Naive thymus-derived CD8-positive, alpha-beta T cell (primary cell): Measurements from ENCODE around the gene PDZRN3. TPM values are rescaled to one million over a fixed set of nuclear protein-coding genes. Genes with fewer than 3 reads are reported as not detected.

Experiments
- ATAC-seq, 2 donors: fragments of 150-1000 bp; cut with Tn5 transposase in 1 of 2; sonication (Bioruptor Pico), chemical (Tn5 transposase) in 1 of 2; 1 replicate in 1 of 2; 2 replicates in 1 of 2; pipeline ENCODE4 v1.10.0; 2021; ENCODE audit warnings: mild to moderate bottlenecking in 2 of 2, moderate library complexity in 2 of 2
- POLR2A ChIA-PET: fragments of 350-600 bp; sonication (Branson Sonifier 250); formaldehyde crosslinking; loops from one replicate; lab custom pipeline; 2021; ENCODE audit warnings: antibody characterized with exemption; lab: Charles Lee
- DNase-seq, 10 donors: peaks; one replicate each; pipeline versions ENCODE4 v3.0.0 to v3.0.0-alpha.2; 2020 to 2022
- H3K27ac Mint-ChIP-seq, 10 donors: one replicate each; pipeline ENCODE4 v1.8.0; 2020 to 2022; ENCODE audit warnings: mild to moderate bottlenecking in 10 of 10, mixed read lengths in 10 of 10, moderate library complexity in 4 of 10, inconsistent platforms in 1 of 10
- H3K27me3 Mint-ChIP-seq, 5 donors: one replicate each; pipeline ENCODE4 v1.8.0; 2021 to 2022; ENCODE audit warnings: mixed read lengths in 5 of 5
- H3K36me3 Mint-ChIP-seq, 3 donors: one replicate each; pipeline ENCODE4 v1.8.0; 2020 to 2022; ENCODE audit warnings: mixed read lengths in 3 of 3, mild to moderate bottlenecking in 2 of 3, inconsistent platforms in 1 of 3
- H3K4me1 Mint-ChIP-seq, 4 donors: one replicate each; pipeline ENCODE4 v1.8.0; 2021 to 2022; ENCODE audit warnings: mixed read lengths in 4 of 4
- H3K4me3 Mint-ChIP-seq, 10 donors: one replicate each; pipeline ENCODE4 v1.8.0; 2020 to 2022; ENCODE audit warnings: mild to moderate bottlenecking in 10 of 10, mixed read lengths in 10 of 10, moderate library complexity in 6 of 10, inconsistent platforms in 1 of 10
- H3K9me3 Mint-ChIP-seq, 9 donors: one replicate each; pipeline ENCODE4 v1.8.0; 2020 to 2022; ENCODE audit warnings: mixed read lengths in 9 of 9, mild to moderate bottlenecking in 3 of 9, inconsistent platforms in 1 of 9, moderate library complexity in 1 of 9
- polyA plus RNA-seq, 3 donors: library from polyadenylated mRNA; unstranded; fragments of 300-500 nt; fragmentation: Illumina TruSeq; gene quantifications; one replicate each; pipeline ENCODE4 v1.2.3, GENCODE V29; 2021
- total RNA-seq, 8 experiments: library from RNA in 2 of 8; stranded (reverse) in 2 of 8; gene quantifications; one replicate each; pipeline ENCODE4 v1.2.3 and lab custom pipeline; 2021 to 2026

PDZRN3 gene
- total and polyA plus RNA-seq, 5 experiments from 2014 or later: not detected

GRCh38 chr3:73419179-73419803 lies 205.4 kb downstream of the PDZRN3 start:
- peaks cover 0 to 2% (median 0%) of the 10 kb centered on the region in 9 donors for H3K9me3 Mint-ChIP-seq
- no peaks in the 10 kb centered on the region for H3K36me3 Mint-ChIP-seq
- POLR2A ChIA-PET: no interaction called here
- no peak overlapping the region for H3K4me3 Mint-ChIP-seq
- H3K4me1 Mint-ChIP-seq: no peaks in the 10 kb centered on the region
- H3K27me3 Mint-ChIP-seq: peaks cover 1 to 24% (median 5%) of the 10 kb centered on the region in 5 donors
- H3K27ac Mint-ChIP-seq: no peak overlapping the region
- ATAC-seq (no peak), DNase-seq (no peak)

- ATAC-seq (no peak), DNase-seq (no peak)
- Mint-ChIP-seq H3K9me3 (peaks cover 0 to 2% (median 0%) of the 10 kb centered on the region in 9 donors), H3K27me3 (peaks cover 2 to 24% (median 5%) of the 10 kb centered on the region in 5 donors), H3K4me3 (no peak overlapping the region), H3K27ac (no peak overlapping the region), H3K4me1 (no peaks in the 10 kb centered on the region), H3K36me3 (no peaks in the 10 kb centered on the region)
- POLR2A ChIA-PET: no interaction called here
Measured at GRCh38 chr3:73418681-73419080, 206.1 kb downstream of the PDZRN3 start.

- POLR2A ChIA-PET: no interaction called here
- Mint-ChIP-seq H3K9me3 (peaks cover 0 to 7% (median 0%) of the 10 kb centered on the region in 9 donors), H3K4me1 (no peaks in the 10 kb centered on the region), H3K27me3 (peaks cover under 1 to 33% (median 2%) of the 10 kb centered on the region in 5 donors), H3K4me3 (no peak overlapping the region), H3K27ac (no peak overlapping the region), H3K36me3 (no peaks in the 10 kb centered on the region)
- ATAC-seq: no peak
- no peak for DNase-seq
Measured at GRCh38 chr3:73415118-73415517, 209.6 kb downstream of the PDZRN3 start.

GRCh38 chr3:73413619-73414018 lies 211.1 kb downstream of the PDZRN3 start:
- Mint-ChIP-seq H3K27ac (no peak overlapping the region), H3K27me3 (peaks cover 1 to 22% (median 2%) of the 10 kb centered on the region in 5 donors), H3K9me3 (peaks cover 0 to 7% (median 0%) of the 10 kb centered on the region in 9 donors), H3K4me3 (no peak overlapping the region), H3K36me3 (no peaks in the 10 kb centered on the region), H3K4me1 (no peaks in the 10 kb centered on the region)
- DNase-seq (no peak), ATAC-seq (no peak)
- POLR2A ChIA-PET: no interaction called here

- no peak for DNase-seq
- Mint-ChIP-seq H3K36me3 (no peaks in the 10 kb centered on the region), H3K27me3 (peaks cover 1 to 21% (median 2%) of the 10 kb centered on the region in 5 donors), H3K4me1 (no peaks in the 10 kb centered on the region), H3K4me3 (no peak overlapping the region), H3K9me3 (peaks cover 0 to 7% (median 0%) of the 10 kb centered on the region in 9 donors), H3K27ac (no peak overlapping the region)
- POLR2A ChIA-PET: no interaction called here
- ATAC-seq: no peak
Measured at GRCh38 chr3:73411993-73412392, 212.7 kb downstream of the PDZRN3 start.

DNA sequence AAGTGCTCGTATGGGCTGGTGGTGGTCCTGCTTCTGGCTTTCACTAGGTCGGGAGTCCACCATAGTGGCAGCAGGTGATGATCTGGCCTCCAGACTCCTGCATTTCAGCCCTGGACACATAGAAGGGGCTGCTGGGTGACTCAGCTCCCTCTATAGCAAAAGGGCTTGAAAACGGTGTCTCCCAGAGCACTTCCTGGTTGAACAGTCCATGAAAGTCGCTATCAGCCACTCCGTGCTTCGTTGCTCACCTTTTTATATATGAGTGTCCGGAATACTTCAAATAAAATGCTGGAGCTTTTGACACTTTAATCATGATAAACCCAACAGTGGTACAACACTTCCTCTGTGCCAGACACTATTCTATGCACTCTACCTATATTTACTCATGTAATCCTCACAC lies 213.2 kb downstream of the PDZRN3 start:
- H3K27me3 Mint-ChIP-seq: peaks cover 1 to 21% (median 2%) of the 10 kb centered on the region in 5 donors
- ATAC-seq (no peak), DNase-seq (no peak)
- H3K9me3 Mint-ChIP-seq: peaks cover 0 to 7% (median 0%) of the 10 kb centered on the region in 9 donors
- H3K27ac Mint-ChIP-seq: no peak overlapping the region
- H3K4me3 Mint-ChIP-seq: no peak overlapping the region
- H3K4me1 Mint-ChIP-seq: no peaks in the 10 kb centered on the region
- H3K36me3 Mint-ChIP-seq: no peaks in the 10 kb centered on the region
- POLR2A ChIA-PET: no interaction called here

DNA sequence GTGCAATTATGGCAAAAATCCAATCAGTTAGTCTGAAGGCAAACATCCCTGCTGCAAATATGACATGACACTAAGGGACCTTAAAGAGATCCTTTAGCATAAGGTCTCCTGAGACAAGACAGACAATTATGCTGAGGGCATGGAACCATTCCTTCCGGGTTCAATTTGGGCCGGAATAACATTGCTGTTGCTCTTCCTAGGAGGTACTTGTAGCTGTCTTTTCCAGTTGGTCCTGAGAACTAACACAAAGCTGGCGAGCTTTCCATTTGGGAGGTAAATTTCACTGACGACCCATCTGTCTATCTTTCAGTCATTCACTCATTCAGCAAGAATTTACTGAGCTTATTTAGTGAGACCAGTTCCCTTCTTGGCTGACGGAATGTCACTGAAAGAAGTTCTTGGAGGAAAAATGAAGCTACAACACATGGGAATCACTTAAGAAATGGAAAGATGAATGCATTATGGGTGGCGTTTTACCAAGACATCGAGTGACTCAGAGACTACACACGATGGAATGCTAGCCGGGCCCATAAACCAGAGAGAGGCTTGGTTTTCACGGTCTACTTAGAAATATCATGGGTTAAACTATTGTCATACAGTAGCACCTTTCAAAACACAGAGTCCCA lies 215.5 kb downstream of the PDZRN3 start:
- H3K9me3 Mint-ChIP-seq: peaks cover 0 to 7% (median 0%) of the 10 kb centered on the region in 9 donors
- no peaks in the 10 kb centered on the region for H3K36me3 Mint-ChIP-seq
- no peaks in the 10 kb centered on the region for H3K4me1 Mint-ChIP-seq
- no peak overlapping the region for H3K4me3 Mint-ChIP-seq
- ATAC-seq: no peak
- POLR2A ChIA-PET: no interaction called here
- DNase-seq: no peak
- H3K27ac Mint-ChIP-seq: no peak overlapping the region
- H3K27me3 Mint-ChIP-seq: peaks cover 1 to 21% (median 2%) of the 10 kb centered on the region in 5 donors

GRCh38 chr3:73408634-73409033 lies 216.1 kb downstream of the PDZRN3 start:
- Mint-ChIP-seq H3K27me3 (peaks cover 0 to 21% (median 1%) of the 10 kb centered on the region in 5 donors), H3K27ac (no peak overlapping the region), H3K36me3 (no peaks in the 10 kb centered on the region), H3K9me3 (peaks cover 0 to 7% (median 0%) of the 10 kb centered on the region in 9 donors), H3K4me3 (no peak overlapping the region), H3K4me1 (no peaks in the 10 kb centered on the region)
- ATAC-seq (no peak), DNase-seq (no peak)
- POLR2A ChIA-PET: no interaction called here

DNA sequence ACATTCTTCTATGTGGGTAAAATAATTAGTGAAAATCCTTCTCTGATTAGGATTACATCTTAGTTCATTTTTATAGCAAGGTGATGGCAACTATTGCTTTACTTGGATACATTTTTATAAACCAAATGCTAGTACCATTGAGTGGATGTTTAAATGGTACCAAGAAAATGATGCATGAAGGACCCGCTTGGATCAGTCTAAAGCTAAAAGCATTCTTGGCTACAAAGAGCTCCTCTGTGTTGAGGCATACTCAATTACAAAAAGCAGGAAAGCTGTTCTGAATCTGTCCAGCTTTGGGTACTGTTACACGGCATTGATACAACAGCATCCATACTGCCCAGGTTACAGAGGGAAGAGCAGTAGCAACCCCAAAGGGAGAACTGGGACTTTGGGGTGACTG lies 217.2 kb downstream of the PDZRN3 start:
- POLR2A ChIA-PET: no interaction called here
- no peaks in the 10 kb centered on the region for H3K4me1 Mint-ChIP-seq
- no peak for ATAC-seq
- DNase-seq: no peak
- no peak overlapping the region for H3K4me3 Mint-ChIP-seq
- H3K27me3 Mint-ChIP-seq: peaks cover 0 to 11% (median 3%) of the 10 kb centered on the region in 5 donors
- peaks cover 0 to 7% (median 0%) of the 10 kb centered on the region in 9 donors for H3K9me3 Mint-ChIP-seq
- H3K36me3 Mint-ChIP-seq: no peaks in the 10 kb centered on the region
- H3K27ac Mint-ChIP-seq: no peak overlapping the region

- POLR2A ChIA-PET: no interaction called here
- Mint-ChIP-seq H3K27me3 (peaks cover 0 to 5% (median 2%) of the 10 kb centered on the region in 5 donors), H3K27ac (no peak overlapping the region), H3K36me3 (no peaks in the 10 kb centered on the region), H3K4me1 (peaks cover 0 to 8% (median 3%) of the 10 kb centered on the region in 4 donors), H3K4me3 (no peak overlapping the region), H3K9me3 (no peaks in the 10 kb centered on the region)
- ATAC-seq (no peak), DNase-seq (no peak)
Measured at GRCh38 chr3:73405853-73406252, 218.9 kb downstream of the PDZRN3 start.

- POLR2A ChIA-PET: no interaction called here
- H3K36me3 Mint-ChIP-seq: no peaks in the 10 kb centered on the region
- no peak overlapping the region for H3K27ac Mint-ChIP-seq
Measured at GRCh38 chr3:73405000-73405399, 219.7 kb downstream of the PDZRN3 start.

GRCh38 chr3:73404435-73404834 lies 220.3 kb downstream of the PDZRN3 start:
- Mint-ChIP-seq H3K27ac (no peak overlapping the region), H3K4me1 (peaks cover 0 to 10% (median 3%) of the 10 kb centered on the region in 4 donors), H3K9me3 (no peaks in the 10 kb centered on the region), H3K36me3 (no peaks in the 10 kb centered on the region), H3K27me3 (peaks cover 0 to 5% (median 1%) of the 10 kb centered on the region in 5 donors), H3K4me3 (no peak overlapping the region)
- no peak for DNase-seq
- ATAC-seq: no peak
- POLR2A ChIA-PET: no interaction called here

More at GRCh38 chr3:73405000-73405399, 219.7 kb downstream of the PDZRN3 start:
- DNase-seq (no peak), ATAC-seq (no peak)
- no peaks in the 10 kb centered on the region for H3K9me3 Mint-ChIP-seq
- no peak overlapping the region for H3K4me3 Mint-ChIP-seq
- peaks cover 0 to 10% (median 3%) of the 10 kb centered on the region in 4 donors for H3K4me1 Mint-ChIP-seq
- H3K27me3 Mint-ChIP-seq: peaks cover 0 to 5% (median 1%) of the 10 kb centered on the region in 5 donors

DNA sequence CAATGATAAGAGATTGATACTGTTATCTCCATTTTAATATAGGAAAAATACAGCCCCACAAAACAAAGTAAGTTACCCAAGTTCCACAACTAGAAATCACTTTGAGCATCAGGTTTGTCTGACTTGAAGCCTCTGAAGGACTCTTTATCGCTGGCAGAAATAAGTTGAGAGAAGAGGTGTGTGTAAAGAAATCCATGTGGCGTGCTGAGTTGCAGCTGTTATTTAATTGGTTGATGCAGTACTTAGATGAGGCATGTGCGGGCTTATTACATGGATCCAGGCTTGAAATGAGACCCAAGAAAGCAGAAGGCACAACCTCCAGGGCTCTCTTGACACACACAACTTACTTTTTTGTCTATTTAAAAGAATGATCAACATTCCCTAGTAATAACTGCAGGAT lies 221.3 kb downstream of the PDZRN3 start:
- H3K27ac Mint-ChIP-seq: no peak overlapping the region
- no peak for DNase-seq
- POLR2A ChIA-PET: no interaction called here
- no peaks in the 10 kb centered on the region for H3K9me3 Mint-ChIP-seq
- no peaks in the 10 kb centered on the region for H3K36me3 Mint-ChIP-seq
- no peak for ATAC-seq
- H3K27me3 Mint-ChIP-seq: peaks cover 0 to 5% (median 1%) of the 10 kb centered on the region in 5 donors
- H3K4me1 Mint-ChIP-seq: peaks cover 0 to 10% (median 3%) of the 10 kb centered on the region in 4 donors
- H3K4me3 Mint-ChIP-seq: no peak overlapping the region
